Osteocyte (in vitro differentiated cells): ENCODE data around the gene ZFYVE9. TPM values are rescaled to one million over a fixed set of nuclear protein-coding genes. Genes with fewer than 3 reads are reported as not detected.

Experiments used
- DNase-seq: peaks from one replicate; pipeline ENCODE4 v3.0.0; 2021; ENCODE audit warnings: mixed read lengths; ENCODE audit not compliant: unreplicated experiment; ENCODE audit errors: extremely low spot score
- H3K27ac Mint-ChIP-seq: one replicate; pipeline ENCODE4 v1.8.0; 2021; ENCODE audit warnings: mild to moderate bottlenecking, mixed read lengths; ENCODE audit not compliant: unreplicated experiment
- H3K27me3 Mint-ChIP-seq: one replicate; pipeline ENCODE4 v1.8.0; 2021; ENCODE audit warnings: mixed read lengths; ENCODE audit not compliant: unreplicated experiment
- H3K36me3 Mint-ChIP-seq: one replicate; pipeline ENCODE4 v1.8.0; 2021; ENCODE audit warnings: mixed read lengths; ENCODE audit not compliant: unreplicated experiment
- H3K4me1 Mint-ChIP-seq: one replicate; pipeline ENCODE4 v1.8.0; 2021; ENCODE audit warnings: mixed read lengths; ENCODE audit not compliant: unreplicated experiment
- H3K4me3 Mint-ChIP-seq: one replicate; pipeline ENCODE4 v1.8.0; 2021; ENCODE audit warnings: mild to moderate bottlenecking, moderate library complexity, mixed read lengths; ENCODE audit not compliant: unreplicated experiment
- H3K9me3 Mint-ChIP-seq: one replicate; pipeline ENCODE4 v1.8.0; 2021; ENCODE audit warnings: mixed read lengths; ENCODE audit not compliant: unreplicated experiment
- CTCF ChIP-seq: fragments of 200-600 bp; sonication (generic); IDR thresholded peaks from 2 replicates; pipeline ENCODE4 v1.5.0; 2021; ENCODE audit warnings: antibody characterized with exemption, mild to moderate bottlenecking, moderate library complexity
- total RNA-seq: library from RNA; stranded (reverse); gene quantifications from 2 replicates; pipeline ENCODE4 v1.2.1, GENCODE V29; 2021

The ZFYVE9 gene
- total RNA-seq, 1 donor from 2014 or later, result 25.9 TPM

- DNase-seq, result no peak
- Mint-ChIP-seq H3K4me1 (no peaks in the 10 kb centered on the region), H3K36me3 (peaks cover 9% of the 10 kb centered on the region), H3K27me3 (no peaks in the 10 kb centered on the region), H3K9me3 (peaks cover 17% of the 10 kb centered on the region), H3K4me3 (no peak overlapping the region), H3K27ac (no peak overlapping the region)
- TF ChIP-seq CTCF, result no peak
These were observed 107.9 kb downstream of the ZFYVE9 start for GRCh38 chr1:52249831-52250230.

- H3K4me1 Mint-ChIP-seq, result no peaks in the 10 kb centered on the region
- H3K4me3 Mint-ChIP-seq, result no peak overlapping the region
- H3K36me3 Mint-ChIP-seq, result peaks cover 9% of the 10 kb centered on the region
- H3K27me3 Mint-ChIP-seq, result no peaks in the 10 kb centered on the region
- H3K9me3 Mint-ChIP-seq, result peaks cover 17% of the 10 kb centered on the region
- DNase-seq, result no peak
- TF ChIP-seq CTCF, result no peak
- no peak overlapping the region for H3K27ac Mint-ChIP-seq
These were observed 111.5 kb downstream of the ZFYVE9 start for GRCh38 chr1:52253421-52253820.

- no peaks in the 10 kb centered on the region for H3K9me3 Mint-ChIP-seq
- no peak for DNase-seq
- no peak for TF ChIP-seq CTCF
- H3K4me3 Mint-ChIP-seq, result no peak overlapping the region
- no peak overlapping the region for H3K27ac Mint-ChIP-seq
- peaks cover 8% of the 10 kb centered on the region for H3K4me1 Mint-ChIP-seq
- peaks cover 4% of the 10 kb centered on the region for H3K36me3 Mint-ChIP-seq
- H3K27me3 Mint-ChIP-seq, result no peaks in the 10 kb centered on the region
These were observed 118.0 kb downstream of the ZFYVE9 start for GRCh38 chr1:52259886-52260285.

GRCh38 chr1:52263153-52263910 lies 121.4 kb downstream of the ZFYVE9 start:
- no peaks in the 10 kb centered on the region for H3K9me3 Mint-ChIP-seq
- H3K27ac Mint-ChIP-seq, result no peak overlapping the region
- no peak for DNase-seq
- peaks cover 9% of the 10 kb centered on the region for H3K4me1 Mint-ChIP-seq
- no peak overlapping the region for H3K4me3 Mint-ChIP-seq
- no peak for TF ChIP-seq CTCF
- H3K27me3 Mint-ChIP-seq, result no peaks in the 10 kb centered on the region
- H3K36me3 Mint-ChIP-seq, result peaks cover 16% of the 10 kb centered on the region

GRCh38 chr1:52264530-52265115 lies 122.7 kb downstream of the ZFYVE9 start:
- Mint-ChIP-seq H3K9me3 (no peaks in the 10 kb centered on the region), H3K27me3 (no peaks in the 10 kb centered on the region), H3K36me3 (peaks cover 22% of the 10 kb centered on the region), H3K4me3 (no peak overlapping the region), H3K4me1 (peaks cover 14% of the 10 kb centered on the region), H3K27ac (no peak overlapping the region)
- TF ChIP-seq CTCF, result no peak
- no peak for DNase-seq
